BJ (cell line): ENCODE data around the gene CAT. TPM values are rescaled to one million over a fixed set of nuclear protein-coding genes. Genes with fewer than 3 reads are reported as not detected.

Source experiments
- CTCF ChIA-PET: fragments of 350-600 bp; formaldehyde crosslinking; extraction: SDS; loops from one replicate; lab custom pipeline; 2021; ENCODE audit warnings: antibody characterized with exemption, inconsistent platforms; lab: Yijun Ruan, JAX
- POLR2A ChIA-PET: fragments of 300-600 bp; sonication (Branson Sonifier 250); formaldehyde crosslinking; extraction: SDS; loops from one replicate; lab custom pipeline; 2021; ENCODE audit warnings: antibody characterized with exemption; lab: Charles Lee
- DNase-seq: peaks from one replicate; pipeline ENCODE4 v3.0.0-alpha.2; 2011; ENCODE audit warnings: low read depth
- H3K27me3 ChIP-seq: 2 replicates; pipeline ENCODE4 v1.6.0; 2011; ENCODE audit warnings: low read length; ENCODE audit not compliant: control insufficient read depth, insufficient read depth
- H3K36me3 ChIP-seq: 2 replicates; pipeline ENCODE4 v1.5.1; 2011; ENCODE audit warnings: low read length; ENCODE audit not compliant: control insufficient read depth, insufficient read depth
- H3K4me3 ChIP-seq: 2 replicates; pipeline ENCODE4 v1.5.1; 2011; ENCODE audit warnings: low read depth, mild to moderate bottlenecking, control low read depth, low read length
- CTCF ChIP-seq: IDR thresholded peaks from 2 replicates; pipeline ENCODE4 v1.5.1; 2011; ENCODE audit warnings: low read depth, mild to moderate bottlenecking, control low read depth, inconsistent platforms, low read length, moderate library complexity; ENCODE audit not compliant: insufficient read depth
- polyA minus RNA-seq: library from RNA; depleted of rRNA, polyadenylated mRNA; stranded (reverse); fragments of >200 nt; gene quantifications from 2 replicates; pipeline ENCODE4 v1.2.3, GENCODE V29; 2011; rRNA and poly(A)+ RNA removed
- polyA plus RNA-seq: library from polyadenylated mRNA; depleted of rRNA; stranded (reverse); fragments of >200 nt; gene quantifications from 2 replicates; pipeline ENCODE4 v1.2.3, GENCODE V29; 2011; rRNA removed

Gene CAT
- polyA plus RNA-seq (101 and 128 TPM in 2 replicates), polyA minus RNA-seq (33.0 and 55.3 TPM in 2 replicates)

GRCh38 chr11:34438529-34439507 is at the start of gene CAT:
CAT (plus strand) TSS chr11:34438934; CDS start chr11:34439014, 80 bp downstream.
- H3K36me3 ChIP-seq, result no peaks in the 10 kb centered on the region
- peak within 1 kb of the TSS; percentile 69 for H3K4me3 ChIP-seq
- H3K27me3 ChIP-seq, result no peaks in the 10 kb centered on the region
- DNase-seq, result peak; percentile 86
- ChIA-PET POLR2A (no interaction called here), CTCF (interaction anchor here (1.0 to 1.4 kb wide), 4 partner anchors 9 to 81 kb away, joined by 3 to 8 read pairs (median 4); partner anchors contain the start of gene ABTB2)
- TF ChIP-seq CTCF, result no peak

GRCh38 chr11:34394771-34395300 is 43.9 kb upstream of the CAT start:
- CTCF ChIA-PET, result interaction anchor here (0.6 to 0.9 kb wide), 2 partner anchors 259 to 1315 kb away, joined by 3 read pairs; no protein-coding TSS in a partner anchor
- Histone ChIP-seq H3K27me3 (no peaks in the 10 kb centered on the region), H3K36me3 (no peaks in the 10 kb centered on the region), H3K4me3 (no peak overlapping the region)
- no peak for DNase-seq
- no peak for TF ChIP-seq CTCF
- POLR2A ChIA-PET, result interaction anchor here (0.6 kb wide), 1 partner anchor 336 kb away, joined by 3 read pairs; no protein-coding TSS in a partner anchor

- H3K4me3 ChIP-seq, result no peak overlapping the region
- H3K36me3 ChIP-seq, result no peaks in the 10 kb centered on the region
- ChIA-PET POLR2A (no interaction called here), CTCF (no interaction called here)
- no peak for DNase-seq
- no peak for TF ChIP-seq CTCF
- no peaks in the 10 kb centered on the region for H3K27me3 ChIP-seq
Observed at GRCh38 chr11:34395916-34396550, 42.7 kb upstream of the CAT start.

- no peaks in the 10 kb centered on the region for H3K36me3 ChIP-seq
- POLR2A ChIA-PET, result no interaction called here
- no peak for TF ChIP-seq CTCF
- H3K27me3 ChIP-seq, result no peaks in the 10 kb centered on the region
- DNase-seq, result no peak
- H3K4me3 ChIP-seq, result no peak overlapping the region
- CTCF ChIA-PET, result interaction anchor here (0.7 kb wide), 1 partner anchor 39 kb away, joined by 4 read pairs; the partner anchor contains the start of gene ABTB2
Observed at GRCh38 chr11:34397120-34397519, 41.6 kb upstream of the CAT start.

GRCh38 chr11:34397811-34398210 is 40.9 kb upstream of the CAT start:
- H3K27me3 ChIP-seq, result no peaks in the 10 kb centered on the region
- ChIA-PET CTCF (no interaction called here), POLR2A (no interaction called here)
- H3K4me3 ChIP-seq, result no peak overlapping the region
- TF ChIP-seq CTCF, result no peak
- no peaks in the 10 kb centered on the region for H3K36me3 ChIP-seq
- no peak for DNase-seq
